Right lobe of liver (tissue), 6 donors: ENCODE measurements around the gene FAAP20. TPM values are rescaled to one million over a fixed set of nuclear protein-coding genes. Genes with fewer than 3 reads are reported as not detected.

Source experiments
- ATAC-seq, 4 donors: fragments of 200-7000 bp; cut with Tn5 transposase; one replicate each; pipeline ENCODE4 v1.9.1; 2020; ENCODE audit warnings: mild to moderate bottlenecking in 4 of 4, moderate library complexity in 4 of 4
- DNase-seq, 3 donors: peaks; one replicate each; pipeline ENCODE4 v3.0.0-alpha.2; 2020
- H3K27ac ChIP-seq, 3 donors: fragments of 200-600 bp; one replicate each; pipeline ENCODE4 v1.8.0; 2022
- H3K27me3 ChIP-seq, 2 donors: fragments of 200-600 bp; one replicate each; pipeline ENCODE4 v1.8.0; 2022
- H3K36me3 ChIP-seq, 4 donors: fragments of 200-600 bp; sonication (generic) in 1 of 4; one replicate each; pipeline versions ENCODE4 v1.5.1 to v1.8.0; 2017 to 2022; ENCODE audit warnings: control low read depth in 1 of 4
- H3K4me1 ChIP-seq, 4 donors: fragments of 200-600 bp; sonication (generic) in 1 of 4; one replicate each; pipeline versions ENCODE4 v1.5.1 to v1.8.0; 2017 to 2022; ENCODE audit warnings: control low read depth in 1 of 4
- H3K4me3 ChIP-seq, 3 donors: fragments of 200-600 bp; one replicate each; pipeline ENCODE4 v1.8.0; 2022
- H3K9me3 ChIP-seq, 4 donors: fragments of 200-600 bp; sonication (generic) in 1 of 4; one replicate each; pipeline versions ENCODE4 v1.5.1 to v1.8.0; 2017 to 2022; ENCODE audit warnings: control low read depth in 1 of 4
- CTCF ChIP-seq, 4 donors: fragments of 200-600 bp in 3 of 4; fragments of 450-650 bp in 1 of 4; IDR thresholded peaks; one replicate each; pipeline versions ENCODE4 v1.5.1 to v1.8.0; 2016 to 2022; ENCODE audit warnings: antibody characterized with exemption in 4 of 4, mild to moderate bottlenecking in 2 of 4
- POLR2A ChIP-seq: fragments of 450-650 bp; IDR thresholded peaks from one replicate; pipeline ENCODE4 v1.6.1; 2017; ENCODE audit warnings: antibody characterized with exemption, mild to moderate bottlenecking
- WGBS: methylation state at CpG from one replicate; pipeline ENCODE4 v1.1.6; 2018; ENCODE audit warnings: low coverage, low lambda C conversion rate; ENCODE audit not compliant: insufficient coverage; ENCODE audit errors: missing lambda C conversion rate; 5-methylcytosine and 5-hydroxymethylcytosine counted together
- intact Hi-C, 2 donors: fragments of 100-400 bp; cut with DNase I; formaldehyde crosslinking; loops; one replicate each; pipeline versions ENCODE4 v1.11.2 to v1.14.1; 2022
- total RNA-seq, 6 experiments: library from RNA; depleted of rRNA in 2 of 6; stranded (reverse); fragments of >200 nt in 2 of 6; fragmentation: NEBNext Ultra II Directional in 3 of 6; extraction: Animal tissue kit (Norgen Biotek cat#: 25700) in 3 of 6; gene quantifications; one replicate each; pipeline versions ENCODE4 v1.1.0 to v1.2.4, GENCODE V29; 2016 to 2023
- donor health status: DM: no; HTN: yes; CAD: no.
- donor health status: DM: no; HTN: no; CAD: no.
- donor health status: DM: no; HTN: no; CAD: no.
- donor health status: DM: no; HTN: yes; CAD: no.
- donor health status: DM: no; HTN: yes; CAD: no.

The FAAP20 gene
- total RNA-seq, 6 experiments from 2014 or later = 18.9 to 26.0 (median 24.4) TPM

- Histone ChIP-seq H3K9me3 (no peaks in the 10 kb centered on the region), H3K4me1 (peaks cover 3 to 87% (median 57%) of the 10 kb centered on the region in 4 donors), H3K36me3 (peaks cover 0 to 6% (median 0%) of the 10 kb centered on the region in 4 donors), H3K27me3 (no peaks in the 10 kb centered on the region), H3K4me3 (no peak overlapping the region), H3K27ac (no peak overlapping the region)
- intact Hi-C loops = loop anchor here in 1 of 2 donors (10.0 kb wide), 1 partner anchor 68 kb away; no protein-coding TSS in a partner anchor
- DNase-seq = no peak
- TF ChIP-seq CTCF (IDR thresholded peaks at IDR 0.05) = no peak
- no peak for TF ChIP-seq POLR2A
- no peak for ATAC-seq
- 85% methylated on average over 4 of the region's 28 CpGs for WGBS
Observed at GRCh38 chr1:2236695-2237677, 42.4 kb upstream of the FAAP20 start.

GRCh38 chr1:2235300-2235998 is 40.9 kb upstream of the FAAP20 start:
- Histone ChIP-seq H3K4me1 (peaks cover under 1 to 90% (median 61%) of the 10 kb centered on the region in 4 donors), H3K27ac (peak overlapping the region; percentile 68 to 93 (median 68)), H3K27me3 (no peaks in the 10 kb centered on the region), H3K9me3 (no peaks in the 10 kb centered on the region), H3K36me3 (no peaks in the 10 kb centered on the region), H3K4me3 (no peak overlapping the region)
- intact Hi-C loops = loop anchor here in 1 of 2 donors (10.0 kb wide), 1 partner anchor 69 kb away; no protein-coding TSS in a partner anchor
- WGBS = 82% methylated on average over 15 of the region's 22 CpGs
- ATAC-seq = no peak
- no peak for TF ChIP-seq POLR2A
- TF ChIP-seq CTCF (IDR thresholded peaks at IDR 0.05) = no peak
- no peak for DNase-seq

- ATAC-seq = peak; percentile 7 to 21 (median 18)
- peak in 2 of 3 donors; percentile 58 to 74 for DNase-seq
- H3K27me3 ChIP-seq = no peaks in the 10 kb centered on the region
- TF ChIP-seq POLR2A (no peak), CTCF (IDR thresholded peaks at IDR 0.05) (no peak)
- H3K4me3 ChIP-seq = peak overlapping the region in 2 of 3 donors; percentile 4 to 67
- intact Hi-C loops = loop anchor here in 1 of 2 donors (5.0 to 10.0 kb wide), 2 partner anchors 37 to 70 kb away; no protein-coding TSS in a partner anchor
- H3K27ac ChIP-seq = peak overlapping the region; percentile 68 to 93 (median 68)
- 0% methylated on average over 4 of the region's 4 CpGs for WGBS
- H3K36me3 ChIP-seq = no peaks in the 10 kb centered on the region
- no peaks in the 10 kb centered on the region for H3K9me3 ChIP-seq
- peaks cover 0 to 89% (median 55%) of the 10 kb centered on the region in 4 donors for H3K4me1 ChIP-seq
Observed at GRCh38 chr1:2234762-2235113, 40.2 kb upstream of the FAAP20 start.

- Histone ChIP-seq H3K27ac (peak overlapping the region; percentile 68 to 93 (median 68)), H3K9me3 (no peaks in the 10 kb centered on the region), H3K36me3 (no peaks in the 10 kb centered on the region), H3K27me3 (no peaks in the 10 kb centered on the region), H3K4me1 (peaks cover 0 to 83% (median 49%) of the 10 kb centered on the region in 4 donors), H3K4me3 (peak overlapping the region in 2 of 3 donors; percentile 30 to 67)
- 1% methylated on average over 13 of the region's 27 CpGs for WGBS
- intact Hi-C loops = loop anchor here in 1 of 2 donors (5.0 to 10.0 kb wide), 2 partner anchors 37 to 71 kb away; no protein-coding TSS in a partner anchor
- ATAC-seq = peak; percentile 60 to 68 (median 64)
- no peak for TF ChIP-seq CTCF (IDR thresholded peaks at IDR 0.05)
- TF ChIP-seq POLR2A = peak; percentile 76
- peak; percentile 92 to 96 (median 95) for DNase-seq
Observed at GRCh38 chr1:2233997-2234761, 39.6 kb upstream of the FAAP20 start.
